Ovary (tissue), 3 donors: ENCODE data around the gene FRAT2.

Experiments
- CTCF ChIP-seq, 3 donors: fragments of 450-650 bp in 2 of 3; fragments of 200-600 bp in 1 of 3; IDR thresholded peaks; one replicate each; pipeline versions ENCODE4 v1.5.1 to v1.8.0; 2016 to 2022; ENCODE audit warnings: antibody characterized with exemption in 3 of 3, mild to moderate bottlenecking in 1 of 3
- EP300 ChIP-seq: sonication (generic); formaldehyde crosslinking; IDR thresholded peaks from one replicate; pipeline ENCODE4 v1.6.1; 2017; ENCODE audit warnings: antibody characterized with exemption
- POLR2A ChIP-seq: fragments of 450-650 bp; IDR thresholded peaks from one replicate; pipeline ENCODE4 v1.6.1; 2017; ENCODE audit warnings: antibody characterized with exemption, mild to moderate bottlenecking, moderate library complexity
- donor health status: DM: no; HTN: no; CAD: no.

GRCh38 chr10:97334370-97335175 is at the start of gene FRAT2:
- TF ChIP-seq CTCF (IDR thresholded peaks at IDR 0.05) (peak in 1 of 3 donors; percentile 13), EP300 (no peak), POLR2A (peak; percentile 70)
